ENCODE results near the gene DCC.

DCC gene

DNA sequence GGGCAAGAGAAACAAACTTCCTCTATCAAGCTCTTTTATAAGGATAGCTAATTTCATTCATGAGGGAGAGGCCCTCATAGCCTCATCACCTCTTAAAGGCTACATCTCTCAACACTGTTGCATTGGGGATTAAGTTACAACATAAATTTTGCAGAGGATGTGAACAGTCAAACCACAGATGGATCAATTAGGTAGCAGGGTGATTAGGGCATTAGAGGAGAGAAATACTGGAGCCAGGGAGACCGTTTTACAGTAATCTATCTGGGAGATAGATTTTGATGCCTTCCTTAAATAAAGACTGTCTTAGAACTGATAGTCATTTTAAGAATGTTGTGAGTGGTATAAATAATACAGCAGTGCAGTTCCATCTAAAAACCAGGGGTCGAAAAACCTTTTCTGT lies 258.9 kb downstream of the DCC start:
- no peak for DNase-seq (ENCODE audit: low read depth)

DNA sequence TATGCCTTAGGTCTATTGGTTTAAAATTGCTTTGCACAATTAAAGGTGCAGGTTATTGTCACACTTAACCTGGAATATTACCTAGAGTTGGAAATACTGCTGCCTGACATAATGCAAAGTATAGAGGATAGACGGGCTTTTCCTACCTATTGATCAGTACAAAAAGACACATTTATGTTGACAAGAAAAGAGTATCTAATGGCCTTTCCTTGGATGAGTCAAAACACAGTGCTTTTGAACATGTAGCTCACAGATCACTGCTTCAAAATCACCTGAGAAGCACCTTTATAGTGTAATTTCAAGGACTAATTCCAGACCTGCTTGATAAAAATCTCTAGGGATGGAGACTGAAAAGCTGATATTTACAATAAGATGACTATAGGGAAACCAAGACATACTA lies 262.8 kb downstream of the DCC start:
- DNase-seq (ENCODE audit: low read depth): no peak

DNA sequence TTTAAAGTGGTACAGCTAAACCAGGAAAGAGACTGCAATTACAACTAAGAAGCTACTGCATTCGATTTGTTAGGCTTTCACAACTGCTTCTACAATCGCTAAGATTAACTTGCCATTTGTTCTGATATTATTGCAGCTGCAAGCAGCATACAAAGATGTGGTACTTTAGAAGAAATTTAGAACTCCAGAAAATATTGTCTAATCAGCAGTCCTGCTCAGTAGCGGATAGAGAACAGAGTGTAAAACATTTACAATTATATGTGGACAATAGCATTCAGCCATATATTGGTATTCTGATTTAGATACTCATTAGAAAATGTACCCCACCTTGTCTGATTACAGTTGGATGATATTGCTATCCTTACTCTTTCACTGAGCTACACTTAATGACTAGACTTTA lies 265.3 kb downstream of the DCC start:
- DNase-seq (ENCODE audit: low read depth): no peak

DNA sequence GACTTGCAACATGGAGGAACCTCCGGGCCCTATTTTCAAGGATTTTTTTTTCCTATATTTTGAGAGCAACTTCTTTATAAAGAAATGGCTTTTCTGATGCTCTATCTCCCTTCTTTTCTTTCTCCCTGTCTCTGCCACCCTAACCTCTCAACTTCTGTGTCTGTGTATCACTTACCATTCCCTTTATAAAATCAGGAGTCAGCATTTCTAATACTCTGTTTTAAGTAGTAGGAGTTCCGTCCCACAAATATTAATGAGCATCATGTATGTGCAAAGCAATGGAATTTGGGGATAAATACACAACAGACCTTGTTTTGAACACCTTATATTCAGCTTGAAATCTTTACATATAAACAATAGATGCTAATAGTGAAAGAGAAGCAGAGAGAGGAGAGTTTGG lies 268.0 kb downstream of the DCC start:
- no peak for DNase-seq (ENCODE audit: low read depth)

DNA sequence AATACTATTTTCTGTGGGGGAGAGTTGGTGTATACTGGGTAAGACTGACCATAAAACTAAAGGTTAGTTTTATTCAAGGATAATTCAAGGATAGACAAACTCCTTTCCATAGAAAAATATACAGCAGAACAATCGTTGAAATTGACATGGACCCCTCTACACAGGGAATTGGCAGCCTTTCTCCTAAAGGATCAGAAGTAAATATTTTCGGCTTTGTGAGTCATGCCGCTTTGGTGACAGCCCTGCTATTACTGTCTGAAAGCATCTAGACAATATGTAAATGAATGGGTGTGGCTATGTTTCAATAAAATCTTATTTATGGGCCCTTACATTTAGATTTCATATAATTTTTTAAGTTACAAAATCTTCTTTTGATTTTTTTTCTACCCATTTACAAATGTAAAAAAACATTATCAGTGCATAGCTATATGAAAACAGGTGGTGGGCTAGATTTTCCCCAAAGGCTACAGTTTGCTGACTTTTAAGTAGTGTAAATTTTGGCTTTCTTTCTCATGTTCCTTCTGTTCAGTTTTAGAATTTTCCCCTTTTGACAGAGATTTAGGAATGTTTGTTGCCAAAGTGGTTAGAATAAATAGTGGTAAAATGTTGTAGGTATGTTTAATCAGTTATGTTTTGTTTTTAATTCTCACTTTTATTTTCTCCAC lies 270.6 kb downstream of the DCC start:
- DNase-seq (ENCODE audit: low read depth): no peak

DNA sequence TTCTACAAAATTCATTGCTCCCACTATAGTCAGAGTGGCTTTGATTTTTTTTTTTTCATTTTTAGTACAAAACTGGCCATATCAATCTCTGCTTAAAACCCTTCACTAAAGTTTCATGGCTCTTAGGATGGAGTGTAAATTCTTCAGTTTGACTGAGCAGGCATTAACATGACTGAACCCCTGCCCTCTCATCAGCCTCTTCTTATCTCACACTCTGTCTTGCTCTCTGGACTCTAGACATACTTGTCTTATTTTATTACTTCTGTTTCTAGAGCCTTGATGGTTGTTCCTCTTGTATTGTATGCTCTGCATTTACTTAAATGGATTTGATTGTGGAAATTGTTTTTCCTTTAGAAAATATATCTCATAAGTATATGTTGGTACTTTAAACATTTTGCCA lies 272.4 kb downstream of the DCC start:
- DNase-seq (ENCODE audit: low read depth): no peak

DNA sequence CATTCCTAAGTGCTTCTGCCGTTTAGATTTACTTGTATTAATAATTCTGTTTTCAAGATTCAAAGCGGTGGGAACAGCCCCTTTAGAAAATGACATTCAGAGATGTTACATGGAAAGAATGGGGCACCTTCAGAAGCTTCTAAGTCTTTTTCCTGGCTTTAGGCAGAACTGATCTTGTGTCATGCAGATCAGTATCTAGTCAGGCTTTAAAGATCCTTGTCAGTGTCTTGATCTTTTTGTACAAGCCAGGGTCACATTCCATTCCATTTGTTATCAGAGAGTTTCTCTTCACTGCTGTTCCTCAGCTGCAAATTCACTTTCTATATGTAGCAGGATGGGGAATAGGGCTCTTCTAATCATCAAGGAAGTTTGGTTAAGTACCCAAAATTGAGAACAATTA lies 275.3 kb downstream of the DCC start:
- DNase-seq (ENCODE audit: low read depth): no peak

DNA sequence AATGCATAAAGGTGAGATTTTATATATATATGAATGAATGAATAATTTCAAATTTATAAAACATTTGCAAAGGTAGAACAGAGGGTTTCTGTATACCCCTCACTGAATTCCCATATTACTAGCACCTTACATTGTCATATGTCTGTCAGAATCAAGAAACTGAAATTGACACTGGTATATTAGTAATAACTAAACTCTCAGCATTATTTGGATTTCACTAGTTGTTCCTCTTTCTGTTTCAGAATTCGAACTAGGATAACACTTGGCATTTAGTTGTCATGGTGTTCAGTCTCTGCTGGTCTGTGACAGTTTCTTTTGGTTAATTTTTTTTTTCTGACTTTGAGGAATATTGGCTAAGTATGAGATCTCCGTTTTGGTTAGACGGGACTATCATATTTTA lies 275.9 kb downstream of the DCC start:
- no peak for DNase-seq (ENCODE audit: low read depth)

DNA sequence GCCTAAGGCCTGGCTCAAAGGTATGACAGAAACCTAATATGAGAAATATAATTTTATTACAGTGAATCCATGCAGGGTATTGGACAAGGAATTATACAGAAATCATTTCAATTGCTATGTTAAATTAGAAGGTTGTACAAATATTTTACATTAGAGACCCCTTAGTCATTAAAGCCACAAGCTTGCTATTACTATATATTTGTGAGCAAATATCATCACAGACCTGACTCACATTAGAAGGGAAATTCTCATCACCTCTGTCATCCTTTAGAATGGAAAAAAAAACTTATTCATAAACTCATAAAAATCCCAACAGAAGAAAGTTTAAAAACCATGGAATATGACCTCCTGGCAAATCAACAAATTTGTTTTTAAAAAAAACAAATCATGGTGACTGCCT lies 277.9 kb downstream of the DCC start:
- no peak for DNase-seq (ENCODE audit: low read depth)

DNA sequence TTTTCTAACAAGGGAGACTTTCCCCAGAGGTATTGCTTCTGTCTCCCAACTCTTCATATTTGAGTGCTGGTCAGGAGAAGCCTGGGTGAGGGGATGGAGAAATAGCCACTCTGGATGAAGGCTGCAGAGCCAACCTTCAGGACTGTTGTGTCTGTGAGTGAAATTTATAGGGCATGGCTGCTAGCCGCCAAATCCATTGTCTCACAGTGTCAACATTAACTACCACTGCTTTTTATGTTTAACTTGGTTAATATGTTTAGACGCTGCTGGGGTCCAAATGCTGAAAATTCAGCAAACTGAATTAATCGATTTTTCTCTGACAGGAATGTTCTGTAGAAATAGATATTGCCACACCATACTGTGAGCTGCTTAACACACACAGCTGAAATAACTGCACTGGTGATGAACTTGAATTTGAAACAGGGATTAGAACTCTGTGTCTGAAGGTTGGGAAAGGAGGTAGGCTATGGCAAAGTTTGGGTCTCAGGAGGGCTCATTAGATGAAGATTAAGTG lies 281.0 kb downstream of the DCC start:
- no peak for DNase-seq (ENCODE audit: low read depth)

DNA sequence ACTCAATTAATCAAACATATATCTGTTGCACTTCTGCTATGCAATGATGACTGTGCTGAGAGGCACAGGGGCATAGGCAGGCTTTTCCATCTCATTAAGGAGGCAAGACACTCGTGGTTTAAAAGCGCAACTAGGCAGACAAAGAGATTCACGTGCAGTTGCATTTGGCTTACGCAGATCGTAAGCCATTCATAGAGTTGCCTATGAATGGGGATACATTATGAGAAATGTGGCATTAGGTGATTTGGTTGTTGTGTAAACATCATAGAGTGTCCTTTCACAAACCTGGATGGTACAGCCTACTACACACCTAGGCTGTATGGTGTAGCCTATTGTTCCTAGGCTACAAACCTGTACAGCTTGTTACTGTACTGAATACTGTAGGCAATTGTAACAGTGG lies 284.7 kb downstream of the DCC start:
- no peak for DNase-seq (ENCODE audit: low read depth)

DNA sequence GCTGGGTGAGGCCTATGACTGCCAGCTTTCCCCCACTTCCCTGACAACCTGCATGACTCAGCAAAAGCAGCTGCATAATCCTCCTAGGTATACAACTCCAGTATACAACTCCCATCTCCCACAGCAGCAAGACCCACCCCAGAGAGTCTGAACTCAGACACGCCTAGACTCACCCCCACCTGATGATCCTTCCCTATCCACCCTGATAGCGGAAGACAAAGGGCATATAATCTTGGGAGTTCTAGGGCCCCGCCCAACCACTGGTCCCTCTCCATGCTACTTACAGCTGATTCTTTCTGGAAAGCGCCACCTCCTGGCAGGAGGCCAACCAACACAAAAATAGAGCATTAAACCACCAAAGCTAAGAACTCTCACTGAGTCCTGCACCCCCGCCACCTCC lies 296.5 kb downstream of the DCC start:
- DNase-seq (ENCODE audit: low read depth): no peak

DNA sequence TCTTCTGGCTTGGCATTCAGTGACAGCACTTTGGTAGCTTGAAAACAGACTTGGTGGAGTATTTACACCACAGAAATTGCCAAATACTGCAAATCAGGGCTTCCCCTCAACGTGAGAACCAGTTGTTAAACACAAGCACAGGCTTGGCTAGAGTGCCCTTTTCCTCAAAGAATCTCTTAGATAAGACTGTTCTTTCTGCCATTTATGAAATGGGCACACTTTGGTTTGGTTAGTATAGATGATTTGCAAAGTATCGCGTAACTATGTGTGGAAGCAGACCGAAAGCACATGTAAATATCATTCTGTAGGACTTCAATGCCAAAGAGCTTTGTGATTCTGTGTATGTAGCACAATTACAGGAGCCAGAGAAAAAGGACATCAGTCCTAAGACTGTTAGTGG lies 308.2 kb downstream of the DCC start:
- DNase-seq (ENCODE audit: low read depth): no peak

DNA sequence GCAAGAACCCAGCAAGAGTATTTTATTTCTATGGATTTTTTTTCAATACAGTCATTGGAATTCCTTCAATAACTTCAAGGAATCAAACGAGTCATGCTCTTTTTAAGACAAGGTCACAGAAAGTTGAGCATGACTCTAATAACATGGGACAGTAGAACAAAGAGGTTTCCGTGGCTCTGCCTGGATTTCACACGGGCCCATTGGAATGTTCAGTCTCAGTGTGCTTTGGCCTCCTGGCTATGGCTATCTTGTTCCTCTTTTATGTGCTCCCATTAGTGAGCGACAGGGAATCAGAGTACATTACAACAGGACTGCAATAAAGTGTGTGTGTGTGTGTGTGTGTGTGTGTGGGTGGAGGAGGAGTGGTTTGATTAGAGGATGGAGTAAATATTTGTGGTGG lies 312.4 kb downstream of the DCC start:
- DNase-seq (ENCODE audit: low read depth): no peak

DNA sequence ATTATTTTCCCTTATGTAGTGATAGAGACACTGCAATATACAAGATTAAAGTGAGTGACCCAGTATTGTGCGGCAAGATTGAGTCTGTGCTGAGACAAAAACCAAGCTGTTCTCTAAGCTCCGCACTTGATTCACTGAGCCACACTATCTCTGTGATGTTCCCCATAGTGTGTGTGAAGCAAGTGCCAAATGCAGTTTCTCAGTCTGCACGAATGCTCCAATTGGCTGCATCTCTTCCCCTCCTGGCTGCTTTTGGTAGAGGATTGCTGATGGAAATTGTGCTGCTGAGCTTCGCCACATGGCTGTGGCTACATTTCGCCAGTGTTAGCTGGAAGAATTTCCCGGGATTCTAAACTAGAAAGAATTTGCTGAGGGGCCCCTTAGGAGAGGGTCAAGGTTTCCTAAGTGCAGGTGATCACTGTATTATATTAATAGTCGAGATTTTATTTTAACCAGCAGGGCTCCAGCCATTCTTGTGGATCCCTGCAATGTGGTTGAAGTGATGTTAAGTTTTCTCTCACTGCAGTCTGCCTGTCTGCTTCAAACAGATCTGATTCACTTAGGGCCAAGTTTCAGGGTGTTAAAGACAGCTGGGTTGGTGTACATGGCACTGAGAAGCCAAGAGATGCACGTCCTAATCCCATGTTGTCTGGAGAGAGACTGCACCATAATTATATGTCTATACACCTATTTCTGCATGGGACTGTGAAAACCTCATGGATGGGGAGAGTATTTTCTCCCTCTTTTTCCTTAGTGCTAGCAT lies 317.2 kb downstream of the DCC start:
- DNase-seq (ENCODE audit: low read depth): no peak

DNA sequence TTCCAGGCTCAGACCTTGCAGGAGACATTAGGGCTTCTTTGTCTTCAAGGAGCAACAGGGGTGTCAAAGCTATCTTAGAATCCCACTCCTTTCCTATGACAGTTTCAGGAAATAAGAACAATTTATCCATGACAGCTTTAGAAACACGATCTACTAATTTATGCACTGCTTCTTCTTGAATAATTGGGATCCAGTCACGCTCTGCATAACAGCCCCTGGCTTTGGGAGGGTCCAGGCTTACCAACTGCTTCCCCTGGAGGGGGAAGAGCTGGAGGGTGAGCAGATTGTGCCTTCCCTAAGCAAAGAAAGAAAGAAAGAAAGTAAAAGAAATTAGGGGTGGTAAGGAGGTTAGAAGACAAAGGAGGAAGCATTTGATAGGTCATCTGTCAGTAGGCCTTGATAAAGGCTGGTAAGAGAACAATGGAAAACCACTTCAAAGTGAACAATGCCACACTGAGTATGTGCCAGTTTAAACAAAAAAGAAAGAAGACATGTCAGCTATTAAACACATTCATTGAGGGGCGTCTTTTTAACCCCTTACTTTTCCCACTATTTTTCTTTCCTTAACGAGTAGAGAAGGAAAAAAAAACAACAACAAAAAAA lies 327.6 kb downstream of the DCC start:
- no peak for DNase-seq (ENCODE audit: low read depth)

DNA sequence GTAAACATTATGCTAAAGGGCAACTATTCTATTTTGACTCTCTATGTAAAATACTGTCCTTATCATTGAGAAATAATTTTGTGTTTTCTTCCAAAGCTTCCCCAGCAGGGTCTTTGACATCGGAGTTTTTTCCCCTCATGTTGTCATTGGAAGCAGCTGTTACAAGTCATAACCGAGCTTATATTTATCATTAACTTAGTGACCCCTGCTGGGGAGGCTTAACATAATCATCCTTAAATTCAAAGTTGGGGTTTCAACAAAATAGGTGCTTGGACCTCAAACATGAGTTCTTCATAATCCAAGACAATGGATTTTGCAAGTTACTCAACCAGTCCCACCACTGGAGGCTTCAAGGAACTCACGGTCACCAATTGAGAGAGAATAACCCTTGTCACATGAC lies 330.9 kb downstream of the DCC start:
- DNase-seq (ENCODE audit: low read depth): no peak

DNA sequence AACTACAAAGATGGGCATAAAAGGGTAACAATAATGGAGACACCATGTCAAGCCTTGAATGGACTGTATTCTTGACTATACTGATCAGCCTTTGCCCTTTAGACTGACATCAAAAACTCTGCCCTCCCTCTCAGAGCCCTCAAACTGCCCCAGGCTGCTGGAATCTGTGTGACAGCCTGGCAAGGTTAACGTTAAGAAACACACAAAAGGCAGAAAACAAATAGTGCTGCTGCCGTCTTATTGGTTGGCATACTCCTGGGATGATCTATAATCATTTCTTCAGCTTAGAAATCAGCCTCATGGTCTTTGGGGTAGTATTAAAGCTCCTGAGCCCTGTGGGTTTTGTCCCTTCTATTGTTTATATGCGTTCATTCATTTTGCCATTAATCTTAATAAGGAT lies 338.0 kb downstream of the DCC start:
- no peak for DNase-seq (ENCODE audit: low read depth)

DNA sequence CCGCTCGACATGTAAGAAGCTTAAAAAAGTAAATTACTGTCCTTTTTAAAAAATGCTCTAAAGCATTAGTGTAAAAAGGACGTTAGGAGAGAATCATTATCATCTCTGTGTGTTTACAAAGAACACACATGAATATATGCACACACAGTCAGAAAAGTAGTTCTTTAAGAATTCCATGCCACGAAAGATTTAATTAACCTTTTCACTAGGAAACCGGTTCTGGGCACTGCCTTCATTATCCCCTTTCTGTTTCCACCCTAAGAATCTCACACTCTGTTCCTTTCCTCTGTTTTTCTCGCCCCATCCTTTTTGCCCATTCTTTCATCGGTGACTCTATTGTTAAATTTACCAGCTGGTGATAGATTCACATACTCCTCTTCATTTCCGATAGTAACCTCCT lies 338.6 kb downstream of the DCC start:
- DNase-seq (ENCODE audit: low read depth): no peak

DNA sequence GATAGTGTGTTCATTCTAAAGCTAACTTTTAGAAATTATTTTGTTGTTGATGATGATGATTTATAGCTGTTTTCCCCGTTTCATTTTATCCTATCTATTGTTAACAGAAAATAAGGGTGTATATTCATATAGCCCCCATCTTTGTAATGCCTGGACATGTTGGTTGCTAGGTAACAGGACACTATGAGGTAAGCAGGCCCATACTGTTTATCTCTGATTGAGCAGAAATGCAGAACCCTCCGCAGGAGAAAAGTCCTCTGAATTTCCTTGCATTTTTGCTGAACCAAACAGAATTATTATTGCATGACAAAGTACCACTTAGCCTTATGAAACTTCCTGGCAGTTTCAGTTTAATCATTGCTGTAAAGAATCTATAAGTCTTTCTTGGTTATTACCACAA lies 339.4 kb downstream of the DCC start:
- no peak for DNase-seq (ENCODE audit: low read depth)

DNA sequence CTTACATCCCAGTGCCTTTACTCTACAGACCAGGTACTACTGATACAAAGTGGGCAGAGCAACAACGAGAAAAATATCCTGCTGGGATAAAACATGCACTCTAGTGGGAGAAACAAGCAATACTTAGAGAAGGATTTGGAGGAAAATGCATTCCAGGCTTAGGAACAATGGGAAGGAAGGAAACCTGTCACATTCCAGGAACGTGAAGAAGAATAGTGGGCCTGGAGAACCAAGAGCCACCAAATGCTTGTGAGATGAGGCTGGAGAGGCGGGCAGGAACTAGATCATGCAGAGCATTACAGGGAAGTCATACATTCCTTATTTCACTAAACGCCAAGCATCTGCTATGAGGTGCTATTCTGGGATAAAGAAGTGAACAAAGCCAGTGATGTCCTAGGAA lies 342.3 kb downstream of the DCC start:
- DNase-seq (ENCODE audit: low read depth): no peak

DNA sequence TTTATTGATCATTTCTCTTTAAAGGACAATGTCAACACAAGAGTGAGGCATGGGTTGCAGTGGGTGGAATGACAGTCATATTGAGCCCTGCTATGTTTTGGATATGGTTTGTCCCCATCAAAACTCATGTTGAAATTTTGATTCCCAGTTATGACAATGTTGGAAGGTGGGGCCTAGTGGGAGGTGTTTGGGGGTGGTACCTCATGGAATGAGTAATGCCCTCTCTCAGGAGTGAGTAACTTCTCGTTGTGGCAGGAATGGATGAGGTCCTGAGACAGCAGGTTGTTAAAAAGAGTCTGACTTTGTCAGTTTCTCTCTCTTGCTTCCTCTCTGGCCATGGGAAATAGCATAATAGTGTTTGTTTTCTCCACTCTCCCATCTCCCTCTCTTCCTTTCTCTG lies 345.3 kb downstream of the DCC start:
- no peak for DNase-seq (ENCODE audit: low read depth)

DNA sequence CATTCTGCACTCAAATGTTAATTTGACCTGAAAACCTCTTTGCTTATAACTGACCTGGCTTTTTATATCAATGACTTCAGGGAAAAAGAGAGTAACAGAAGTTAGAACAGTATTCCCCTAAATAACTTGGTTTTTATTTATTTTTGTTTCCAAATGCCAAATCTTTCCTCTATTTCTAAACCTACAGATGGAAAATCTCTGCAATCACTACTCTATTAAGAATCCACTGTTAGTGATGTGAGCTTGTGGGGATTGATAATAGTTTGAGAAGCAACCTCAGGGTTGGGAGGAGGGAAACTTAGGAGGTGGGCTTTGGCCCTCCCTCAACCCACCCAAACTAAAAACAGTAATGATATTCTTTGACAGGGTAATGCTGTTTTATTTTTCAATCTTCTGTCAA lies 351.8 kb downstream of the DCC start:
- DNase-seq (ENCODE audit: low read depth): no peak

DNA sequence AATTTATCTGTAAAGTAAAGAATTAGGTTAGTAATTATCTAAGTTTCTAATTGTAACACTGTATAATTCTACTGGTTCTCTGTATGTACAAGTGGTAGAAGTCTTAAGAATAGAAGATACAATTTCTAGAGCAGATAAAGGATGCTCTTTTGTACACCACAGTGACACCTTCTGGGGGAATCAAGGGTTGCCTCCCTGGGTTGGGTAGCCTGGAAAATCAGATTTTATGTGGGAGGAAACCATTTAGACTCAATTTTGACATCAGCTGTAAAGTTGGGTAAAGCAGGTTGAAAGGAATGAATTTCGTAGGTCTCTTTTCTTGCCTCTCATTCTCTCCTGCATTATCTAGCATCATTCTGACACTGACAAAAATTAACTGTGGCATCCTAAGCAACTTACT lies 354.8 kb downstream of the DCC start:
- DNase-seq (ENCODE audit: low read depth): no peak

All from fibroblast of gingiva (primary cell).